Astrocyte of the cerebellum (primary cell): Measurements from ENCODE around the gene SLC35B1.

ENCODE experiments used
- DNase-seq: peaks from one replicate; pipeline ENCODE4 v3.0.0-alpha.2; 2011; ENCODE audit warnings: low read depth
- H3K4me3 ChIP-seq: 2 replicates; pipeline ENCODE4 v1.5.1; 2011; ENCODE audit warnings: mild to moderate bottlenecking, low read depth, low read length, moderate library complexity
- in situ Hi-C: cut with HindIII; loops from 2 replicates; pipeline ENCODE4 v1.10.0; 2017; ENCODE audit warnings: low sequenced_read_pairs
- TF ChIP-seq, protein P1 (sequence below): IDR thresholded peaks from 2 replicates; pipeline ENCODE4 v1.5.1; 2012; ENCODE audit warnings: low read length, low read depth, moderate library complexity, mild to moderate bottlenecking; ENCODE audit errors: missing control alignments

Gene SLC35B1

DNA sequence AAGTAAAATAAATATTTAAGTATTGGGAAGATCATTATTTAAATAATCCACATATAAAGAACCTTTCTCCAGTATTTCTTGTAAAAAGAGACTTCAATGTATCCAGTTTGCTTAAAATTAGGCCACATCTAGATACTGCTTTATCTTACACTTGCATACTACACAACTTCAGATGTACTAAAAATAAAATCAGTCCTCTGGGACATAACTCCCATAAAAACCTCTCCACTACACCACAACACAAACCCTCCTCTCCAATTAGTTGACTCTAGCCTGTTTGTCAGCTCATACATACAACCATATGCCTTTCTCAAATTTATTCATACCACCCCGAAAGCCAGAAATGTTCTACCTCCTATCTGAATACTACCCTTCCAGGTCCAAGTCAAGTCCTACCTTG, 51.5 kb downstream of the SLC35B1 start:
- DNase-seq, result no peak
- in situ Hi-C loops, result no loop called here
- TF ChIP-seq, protein P1, sequence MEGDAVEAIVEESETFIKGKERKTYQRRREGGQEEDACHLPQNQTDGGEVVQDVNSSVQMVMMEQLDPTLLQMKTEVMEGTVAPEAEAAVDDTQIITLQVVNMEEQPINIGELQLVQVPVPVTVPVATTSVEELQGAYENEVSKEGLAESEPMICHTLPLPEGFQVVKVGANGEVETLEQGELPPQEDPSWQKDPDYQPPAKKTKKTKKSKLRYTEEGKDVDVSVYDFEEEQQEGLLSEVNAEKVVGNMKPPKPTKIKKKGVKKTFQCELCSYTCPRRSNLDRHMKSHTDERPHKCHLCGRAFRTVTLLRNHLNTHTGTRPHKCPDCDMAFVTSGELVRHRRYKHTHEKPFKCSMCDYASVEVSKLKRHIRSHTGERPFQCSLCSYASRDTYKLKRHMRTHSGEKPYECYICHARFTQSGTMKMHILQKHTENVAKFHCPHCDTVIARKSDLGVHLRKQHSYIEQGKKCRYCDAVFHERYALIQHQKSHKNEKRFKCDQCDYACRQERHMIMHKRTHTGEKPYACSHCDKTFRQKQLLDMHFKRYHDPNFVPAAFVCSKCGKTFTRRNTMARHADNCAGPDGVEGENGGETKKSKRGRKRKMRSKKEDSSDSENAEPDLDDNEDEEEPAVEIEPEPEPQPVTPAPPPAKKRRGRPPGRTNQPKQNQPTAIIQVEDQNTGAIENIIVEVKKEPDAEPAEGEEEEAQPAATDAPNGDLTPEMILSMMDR, result no peak
- H3K4me3 ChIP-seq, result no peak overlapping the region
